WERI-Rb-1 (cell line): ENCODE measurements around the gene OSBPL6.
A peak's percentile ranks its signal among the peaks of the same experiment; 100 is the strongest.

Experiments
- DNase-seq: peaks from one replicate; pipeline ENCODE4 v3.0.0-alpha.2; 2020
- H3K27ac ChIP-seq: fragments of 250-450 bp; sonication (Bioruptor Pico); 2 replicates; pipeline ENCODE4 v1.5.1; 2020; ENCODE audit warnings: mild to moderate bottlenecking, moderate library complexity
- H3K27me3 ChIP-seq: fragments of 250-450 bp; sonication (Bioruptor Pico); 2 replicates; pipeline ENCODE4 v1.5.1; 2021; ENCODE audit warnings: mild to moderate bottlenecking, low read depth, moderate library complexity; ENCODE audit not compliant: insufficient read depth, severe bottlenecking
- H3K36me3 ChIP-seq: fragments of 250-450 bp; sonication (Bioruptor Pico); 2 replicates; pipeline ENCODE4 v1.5.1; 2020; ENCODE audit warnings: mild to moderate bottlenecking, moderate library complexity
- H3K4me3 ChIP-seq: 2 replicates; pipeline ENCODE4 v1.5.1; 2011; ENCODE audit warnings: low read depth, mild to moderate bottlenecking, control low read depth, low read length
- H3K9me3 ChIP-seq: fragments of 250-450 bp; sonication (Bioruptor Pico); 2 replicates; pipeline ENCODE4 v1.5.1; 2021; ENCODE audit warnings: mild to moderate bottlenecking, moderate library complexity; ENCODE audit not compliant: severe bottlenecking
- TF ChIP-seq, protein P1 (sequence below): IDR thresholded peaks from 2 replicates; pipeline ENCODE4 v1.5.1; 2011; ENCODE audit warnings: low read depth, mild to moderate bottlenecking, control low read depth, inconsistent platforms, low read length

OSBPL6 gene

GRCh38 chr2:178211460-178211859 is 17.1 kb downstream of the OSBPL6 start:
- peak overlapping the region; percentile 61 for H3K27ac ChIP-seq

GRCh38 chr2:178211943-178212342 is 17.6 kb downstream of the OSBPL6 start:
- peaks cover 5% of the 10 kb centered on the region; the same call in 1 of the 2 replicates for H3K36me3 ChIP-seq
- no peaks in the 10 kb centered on the region for H3K27me3 ChIP-seq
- TF ChIP-seq, protein P1, sequence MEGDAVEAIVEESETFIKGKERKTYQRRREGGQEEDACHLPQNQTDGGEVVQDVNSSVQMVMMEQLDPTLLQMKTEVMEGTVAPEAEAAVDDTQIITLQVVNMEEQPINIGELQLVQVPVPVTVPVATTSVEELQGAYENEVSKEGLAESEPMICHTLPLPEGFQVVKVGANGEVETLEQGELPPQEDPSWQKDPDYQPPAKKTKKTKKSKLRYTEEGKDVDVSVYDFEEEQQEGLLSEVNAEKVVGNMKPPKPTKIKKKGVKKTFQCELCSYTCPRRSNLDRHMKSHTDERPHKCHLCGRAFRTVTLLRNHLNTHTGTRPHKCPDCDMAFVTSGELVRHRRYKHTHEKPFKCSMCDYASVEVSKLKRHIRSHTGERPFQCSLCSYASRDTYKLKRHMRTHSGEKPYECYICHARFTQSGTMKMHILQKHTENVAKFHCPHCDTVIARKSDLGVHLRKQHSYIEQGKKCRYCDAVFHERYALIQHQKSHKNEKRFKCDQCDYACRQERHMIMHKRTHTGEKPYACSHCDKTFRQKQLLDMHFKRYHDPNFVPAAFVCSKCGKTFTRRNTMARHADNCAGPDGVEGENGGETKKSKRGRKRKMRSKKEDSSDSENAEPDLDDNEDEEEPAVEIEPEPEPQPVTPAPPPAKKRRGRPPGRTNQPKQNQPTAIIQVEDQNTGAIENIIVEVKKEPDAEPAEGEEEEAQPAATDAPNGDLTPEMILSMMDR = no peak
- H3K4me3 ChIP-seq = no peak overlapping the region
- H3K9me3 ChIP-seq = no peaks in the 10 kb centered on the region
- peak overlapping the region; percentile 61 for H3K27ac ChIP-seq
- DNase-seq = peak; percentile 38

More at GRCh38 chr2:178211460-178211859, 17.1 kb downstream of the OSBPL6 start:
- DNase-seq = no peak
- TF ChIP-seq, protein P1 = no peak
- no peak overlapping the region for H3K4me3 ChIP-seq
- H3K36me3 ChIP-seq = no peaks in the 10 kb centered on the region
- H3K9me3 ChIP-seq = no peaks in the 10 kb centered on the region
- H3K27me3 ChIP-seq = no peaks in the 10 kb centered on the region

DNA sequence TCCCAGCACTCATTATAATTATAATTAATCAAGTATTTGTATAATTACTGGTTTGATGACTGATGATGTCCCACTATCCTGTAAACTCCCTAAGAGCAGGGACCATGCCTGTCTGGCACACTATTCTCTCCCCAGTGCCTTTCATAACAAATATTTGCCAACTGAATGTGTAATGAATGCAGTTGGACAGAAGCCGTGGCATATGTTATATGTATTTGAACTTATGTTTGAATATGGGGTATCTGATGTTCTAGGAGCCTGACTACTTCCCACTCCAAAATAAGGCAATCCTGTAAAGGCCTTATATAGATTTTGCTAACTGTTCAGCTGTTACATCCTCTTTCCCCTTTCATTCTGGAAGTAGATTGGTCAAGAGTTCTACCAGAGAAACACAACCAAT is 19.7 kb downstream of the OSBPL6 start:
- TF ChIP-seq, protein P1 = no peak
- H3K27me3 ChIP-seq = no peaks in the 10 kb centered on the region
- peaks cover 5% of the 10 kb centered on the region; the same call in 1 of the 2 replicates for H3K36me3 ChIP-seq
- DNase-seq = no peak
- H3K4me3 ChIP-seq = no peak overlapping the region
- H3K9me3 ChIP-seq = no peaks in the 10 kb centered on the region
- H3K27ac ChIP-seq = no peak overlapping the region

DNA sequence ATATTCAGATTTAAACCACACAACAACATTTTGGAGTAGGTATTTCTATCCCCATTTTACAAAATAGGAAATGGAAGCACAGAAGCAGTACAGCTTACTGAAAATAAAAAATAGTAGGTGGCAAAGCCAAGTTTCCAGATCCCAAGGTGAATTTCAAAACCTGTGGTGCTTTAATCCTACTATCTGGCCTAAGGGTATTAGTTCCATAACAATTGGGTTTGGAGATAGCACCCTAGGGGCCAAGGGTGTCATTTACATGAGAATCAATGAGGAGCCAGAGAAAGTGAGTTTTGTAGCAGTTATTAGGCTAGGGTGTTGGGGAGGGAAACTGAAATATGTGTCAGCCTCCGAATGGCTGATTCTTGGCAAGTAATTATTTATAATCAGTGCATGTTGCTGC is 24.9 kb downstream of the OSBPL6 start:
- H3K36me3 ChIP-seq = peaks cover 5% of the 10 kb centered on the region; the same call in 1 of the 2 replicates
- no peaks in the 10 kb centered on the region for H3K9me3 ChIP-seq
- no peak overlapping the region for H3K4me3 ChIP-seq
- no peak for DNase-seq
- H3K27ac ChIP-seq = no peak overlapping the region
- no peaks in the 10 kb centered on the region for H3K27me3 ChIP-seq
- TF ChIP-seq, protein P1 = no peak

- Histone ChIP-seq H3K9me3 (no peaks in the 10 kb centered on the region), H3K27ac (no peak overlapping the region), H3K27me3 (no peaks in the 10 kb centered on the region), H3K36me3 (peaks cover 5% of the 10 kb centered on the region; the same call in 1 of the 2 replicates), H3K4me3 (no peak overlapping the region)
- TF ChIP-seq, protein P1 = no peak
- no peak for DNase-seq
Measured at GRCh38 chr2:178220814-178221213, 26.5 kb downstream of the OSBPL6 start.

DNA sequence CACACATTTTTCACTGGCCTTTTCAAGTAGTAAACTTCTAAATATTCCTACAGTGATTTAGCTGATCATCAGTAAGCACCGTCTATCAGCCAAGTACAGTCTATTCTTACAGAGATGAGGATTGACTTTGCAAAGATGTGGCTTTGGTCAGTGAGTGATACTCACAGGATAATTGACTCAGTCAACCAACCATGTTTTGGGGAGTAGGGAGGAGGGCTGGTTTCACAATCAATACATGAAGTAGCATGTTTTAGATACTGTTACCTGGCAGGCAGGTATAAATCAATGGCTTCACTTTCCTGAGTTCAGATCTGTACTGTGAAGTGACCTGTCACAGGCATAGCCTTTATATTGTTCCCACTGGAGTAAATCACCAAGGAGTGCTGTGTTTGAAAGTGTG is 27.2 kb downstream of the OSBPL6 start:
- TF ChIP-seq, protein P1 = no peak
- no peak overlapping the region for H3K4me3 ChIP-seq
- no peak for DNase-seq
- H3K27me3 ChIP-seq = no peaks in the 10 kb centered on the region
- no peak overlapping the region for H3K27ac ChIP-seq
- peaks cover 4% of the 10 kb centered on the region; the same call in 1 of the 2 replicates for H3K36me3 ChIP-seq
- H3K9me3 ChIP-seq = no peaks in the 10 kb centered on the region
